ENCODE results near the gene LTBP1. TPM values are rescaled to one million over a fixed set of nuclear protein-coding genes. Genes with fewer than 3 reads are reported as not detected.

The LTBP1 gene
- total RNA-seq, 4 donors from 2014 or later: 12.6 to 81.0 (median 16.0) TPM

DNA sequence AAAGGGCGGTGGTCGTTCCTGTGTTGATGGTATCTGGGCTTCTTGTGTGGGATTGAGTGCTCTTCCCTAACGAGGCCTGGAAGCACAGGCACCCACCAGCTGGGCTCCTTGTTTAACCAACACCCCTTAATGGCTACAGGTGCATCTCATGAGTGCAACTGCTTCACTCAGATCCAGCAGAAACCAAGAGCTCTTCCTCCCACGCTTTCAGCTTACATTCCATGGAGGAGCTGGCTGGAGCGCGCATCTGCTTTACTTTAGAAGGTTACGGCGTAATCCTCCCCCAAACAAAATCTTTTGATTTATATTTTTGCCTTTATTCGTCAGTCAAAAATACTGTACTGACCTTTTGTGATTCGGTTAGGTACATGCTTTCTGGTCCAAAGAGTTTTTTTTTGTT, 174.7 kb downstream of the LTBP1 start:
- DNase-seq (ENCODE audit: low spot score) (no peak), ATAC-seq (ENCODE audit: low FRiP score) (no peak)
- TF ChIP-seq, protein P1, sequence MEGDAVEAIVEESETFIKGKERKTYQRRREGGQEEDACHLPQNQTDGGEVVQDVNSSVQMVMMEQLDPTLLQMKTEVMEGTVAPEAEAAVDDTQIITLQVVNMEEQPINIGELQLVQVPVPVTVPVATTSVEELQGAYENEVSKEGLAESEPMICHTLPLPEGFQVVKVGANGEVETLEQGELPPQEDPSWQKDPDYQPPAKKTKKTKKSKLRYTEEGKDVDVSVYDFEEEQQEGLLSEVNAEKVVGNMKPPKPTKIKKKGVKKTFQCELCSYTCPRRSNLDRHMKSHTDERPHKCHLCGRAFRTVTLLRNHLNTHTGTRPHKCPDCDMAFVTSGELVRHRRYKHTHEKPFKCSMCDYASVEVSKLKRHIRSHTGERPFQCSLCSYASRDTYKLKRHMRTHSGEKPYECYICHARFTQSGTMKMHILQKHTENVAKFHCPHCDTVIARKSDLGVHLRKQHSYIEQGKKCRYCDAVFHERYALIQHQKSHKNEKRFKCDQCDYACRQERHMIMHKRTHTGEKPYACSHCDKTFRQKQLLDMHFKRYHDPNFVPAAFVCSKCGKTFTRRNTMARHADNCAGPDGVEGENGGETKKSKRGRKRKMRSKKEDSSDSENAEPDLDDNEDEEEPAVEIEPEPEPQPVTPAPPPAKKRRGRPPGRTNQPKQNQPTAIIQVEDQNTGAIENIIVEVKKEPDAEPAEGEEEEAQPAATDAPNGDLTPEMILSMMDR (IDR thresholded peaks at IDR 0.05): no peak

DNA sequence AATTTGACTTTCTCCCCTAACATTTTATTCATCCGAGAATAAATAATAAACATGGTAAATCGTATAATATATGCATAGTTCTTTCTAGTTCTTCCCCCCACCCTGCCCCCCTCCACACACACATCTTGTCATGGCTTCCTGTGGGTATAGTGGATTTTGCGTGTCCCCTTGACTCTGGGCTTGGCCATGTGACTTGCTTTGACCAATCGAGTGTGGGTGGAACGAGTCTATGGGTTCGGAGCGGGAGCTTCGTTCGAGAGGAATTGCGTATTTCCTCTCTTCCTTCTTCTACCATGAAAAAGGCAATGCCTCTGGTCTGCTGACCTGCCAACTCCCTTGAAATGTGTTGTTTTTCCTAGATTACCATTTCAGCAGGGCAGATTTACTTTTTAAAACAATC, 175.2 kb downstream of the LTBP1 start:
- TF ChIP-seq, protein P1 (IDR thresholded peaks at IDR 0.05): no peak
- ATAC-seq (ENCODE audit: low FRiP score) (no peak), DNase-seq (ENCODE audit: low spot score) (no peak)

DNA sequence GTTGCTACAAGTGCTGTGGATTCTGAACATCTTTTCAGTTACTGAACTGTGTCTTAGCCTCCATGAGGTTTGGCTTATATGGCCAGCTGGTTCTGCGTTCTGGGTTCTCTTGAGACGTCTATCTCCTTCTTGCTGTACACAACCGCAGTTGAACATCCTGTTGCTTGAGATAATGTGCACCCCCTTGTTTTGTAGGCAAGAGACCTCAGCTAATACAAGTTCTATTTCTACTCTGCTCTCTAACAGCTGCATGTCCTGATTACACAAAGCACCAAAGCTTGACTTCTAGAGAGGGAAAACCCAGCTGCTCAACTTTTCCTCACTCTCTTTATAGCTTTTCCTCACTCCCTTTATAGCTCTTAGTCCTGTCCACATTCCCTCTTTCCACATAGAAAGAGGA, 176.0 kb downstream of the LTBP1 start:
- DNase-seq (ENCODE audit: low spot score) (no peak), ATAC-seq (ENCODE audit: low FRiP score) (no peak)
- TF ChIP-seq, protein P1 (IDR thresholded peaks at IDR 0.05): no peak

DNA sequence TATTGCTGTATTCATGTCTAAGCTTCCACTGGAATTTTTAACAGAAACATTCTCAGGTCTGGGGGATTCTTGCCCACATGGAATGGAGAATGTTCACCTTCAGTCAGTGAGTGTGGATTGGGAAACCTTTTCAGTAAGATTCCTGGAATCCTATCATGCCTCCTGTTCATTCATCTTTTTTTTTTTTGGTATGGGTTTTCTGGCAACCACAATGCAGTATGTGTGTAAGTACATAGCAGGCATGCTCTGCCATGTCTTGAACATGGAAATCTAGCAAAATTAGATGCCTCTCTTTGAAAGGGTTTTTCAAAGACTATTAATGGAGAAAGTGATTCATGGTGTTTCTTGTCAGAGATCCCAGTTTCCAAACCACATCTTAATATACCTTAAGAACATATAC, 176.5 kb downstream of the LTBP1 start:
- TF ChIP-seq, protein P1 (IDR thresholded peaks at IDR 0.05): no peak
- ATAC-seq (ENCODE audit: low FRiP score): no peak
- DNase-seq (ENCODE audit: low spot score): no peak

DNA sequence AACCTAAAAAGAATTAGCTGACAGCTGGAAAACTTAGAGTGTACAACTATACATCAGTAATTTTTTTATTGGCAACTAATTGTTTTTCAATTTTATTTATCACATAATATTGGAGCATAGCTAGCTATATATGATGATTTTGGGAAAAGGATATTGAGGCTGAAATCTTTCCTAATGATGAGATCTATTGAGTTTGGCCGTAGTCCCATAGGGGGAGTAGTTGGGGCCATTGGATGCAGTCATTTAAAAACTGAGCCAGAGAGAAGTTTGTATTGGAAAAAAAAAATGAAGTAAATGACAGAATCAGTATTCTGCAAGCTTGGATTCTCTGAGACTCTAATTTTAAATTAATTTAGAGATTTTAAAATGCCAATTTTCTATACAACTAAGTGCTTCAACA, 179.8 kb downstream of the LTBP1 start:
- ATAC-seq (ENCODE audit: low FRiP score) (no peak), DNase-seq (ENCODE audit: low spot score) (no peak)
- TF ChIP-seq, protein P1 (IDR thresholded peaks at IDR 0.05): no peak

DNA sequence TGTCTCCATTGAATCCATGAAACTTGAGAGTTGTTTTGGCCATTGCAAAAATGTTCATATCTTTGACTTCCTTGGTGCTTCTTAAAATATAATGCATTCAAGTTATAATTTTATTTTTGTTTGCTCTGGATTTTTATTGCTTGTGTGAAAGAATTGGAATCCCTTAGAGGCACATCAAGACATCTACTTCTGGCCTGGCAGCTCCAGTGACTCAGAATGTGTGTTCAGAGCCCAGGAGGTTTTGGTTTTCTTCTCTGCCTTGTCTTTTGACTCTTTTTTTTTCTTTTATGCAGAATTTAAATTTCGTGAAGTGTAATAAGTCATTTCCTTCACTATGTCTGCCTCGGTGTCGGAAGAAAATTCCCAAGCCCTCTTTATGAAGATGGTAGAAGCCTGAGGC, 180.2 kb downstream of the LTBP1 start:
- DNase-seq (ENCODE audit: low spot score): no peak
- ATAC-seq (ENCODE audit: low FRiP score): no peak

More for the DNA sequence above, 180.2 kb downstream of the LTBP1 start:
- TF ChIP-seq, protein P1 (IDR thresholded peaks at IDR 0.05): no peak

Data from omental fat pad (tissue), 4 donors.